ENCODE data around the gene MS4A15.

The MS4A15 gene

GRCh38 chr11:60780065-60780464 is 23.4 kb downstream of the MS4A15 start:
- DNase-seq, result no peak

GRCh38 chr11:60780774-60781173 is 24.1 kb downstream of the MS4A15 start:
- DNase-seq, result no peak

GRCh38 chr11:60781286-60781980 is 24.8 kb downstream of the MS4A15 start:
- DNase-seq, result no peak

- no peak for DNase-seq
These were observed 25.3 kb downstream of the MS4A15 start for GRCh38 chr11:60781981-60782316.

GRCh38 chr11:60782393-60783140 is 25.9 kb downstream of the MS4A15 start:
- DNase-seq, result no peak

- no peak for DNase-seq
These were observed 26.4 kb downstream of the MS4A15 start for GRCh38 chr11:60783141-60783484.

- DNase-seq, result no peak
These were observed 27.2 kb downstream of the MS4A15 start for GRCh38 chr11:60783911-60784310.

GRCh38 chr11:60785136-60785535 is 28.5 kb downstream of the MS4A15 start, which contains the start of gene MS4A10:
Gene MS4A10, plus strand, starts transcription at chr11:60785333. Its CDS starts 5,003 bp downstream, at chr11:60790336.
- no peak for DNase-seq

GRCh38 chr11:60785806-60786361 is 29.2 kb downstream of the MS4A15 start:
- DNase-seq, result no peak

GRCh38 chr11:60786811-60787567 is 30.3 kb downstream of the MS4A15 start:
- DNase-seq, result no peak

GRCh38 chr11:60788401-60789125 is 31.9 kb downstream of the MS4A15 start:
- DNase-seq, result no peak

- DNase-seq, result no peak
These were observed 34.1 kb downstream of the MS4A15 start for GRCh38 chr11:60790726-60791125.

GRCh38 chr11:60791153-60791933 is 34.7 kb downstream of the MS4A15 start:
- DNase-seq, result no peak

- no peak for DNase-seq
These were observed 35.9 kb downstream of the MS4A15 start for GRCh38 chr11:60792521-60792920.

GRCh38 chr11:60795291-60795690 is 38.6 kb downstream of the MS4A15 start:
- DNase-seq, result no peak

GRCh38 chr11:60797846-60798630 is 41.4 kb downstream of the MS4A15 start:
- DNase-seq, result no peak

- no peak for DNase-seq
These were observed 42.0 kb downstream of the MS4A15 start for GRCh38 chr11:60798631-60799030.

- no peak for DNase-seq
These were observed 44.5 kb downstream of the MS4A15 start for GRCh38 chr11:60801194-60801593.

- DNase-seq, result no peak
These were observed 46.7 kb downstream of the MS4A15 start for GRCh38 chr11:60803273-60803936.

- DNase-seq, result no peak
These were observed 52.6 kb downstream of the MS4A15 start for GRCh38 chr11:60809249-60809648.

GRCh38 chr11:60809691-60810090 is 53.0 kb downstream of the MS4A15 start:
- no peak for DNase-seq

Measured in activated CD4-positive, CD25-positive, alpha-beta regulatory T cell treated with anti-CD3 and anti-CD28 coated beads, Interleukin-2, amount 50 U/mL, for 72 hours (primary cell).